GM18858 (cell line): ENCODE data around the gene MEIS3.
"Not testable (repeated sequence)": the region's sequence is repeated elsewhere in the genome, so short reads cannot be mapped to it uniquely, and the experiment has no call there.

Experiments
- ATAC-seq: cut with Tn5 transposase; IDR thresholded peaks from one replicate; pipeline ENCODE4 v1.9.1; 2021; ENCODE audit not compliant: unreplicated experiment

MEIS3 gene

DNA sequence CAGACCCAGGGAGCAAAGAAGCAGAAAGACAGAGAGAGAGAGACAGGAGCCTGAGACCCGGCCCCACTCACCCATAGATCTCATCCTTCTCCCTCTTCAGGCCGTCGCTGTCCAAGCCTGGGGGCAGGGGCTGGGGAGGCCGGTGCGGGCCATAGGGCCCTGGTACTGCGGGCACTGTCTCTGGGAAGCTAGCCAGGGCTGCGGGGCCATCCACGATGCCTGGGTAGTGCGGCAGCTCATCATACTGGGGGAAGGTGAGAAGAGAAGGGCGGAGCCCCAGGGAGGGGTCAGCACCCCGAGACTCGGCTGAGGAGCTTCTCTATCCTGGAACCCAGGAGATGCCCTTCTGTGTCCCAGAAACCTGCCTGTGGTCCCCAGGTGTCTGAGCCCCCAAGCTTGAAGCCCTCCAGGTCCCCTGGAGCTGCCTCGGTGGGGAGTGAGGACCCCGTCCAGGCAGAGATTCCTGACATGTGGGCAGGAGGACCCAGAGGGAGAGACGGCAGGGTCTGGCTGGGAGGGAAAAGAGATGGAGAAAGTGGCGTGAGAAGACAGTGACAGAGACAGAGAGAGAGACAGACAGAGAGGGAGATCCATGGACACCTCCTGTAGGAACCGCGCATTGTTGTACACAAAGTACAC lies 2.1 kb downstream of the MEIS3 start:
- ATAC-seq, result no peak

DNA sequence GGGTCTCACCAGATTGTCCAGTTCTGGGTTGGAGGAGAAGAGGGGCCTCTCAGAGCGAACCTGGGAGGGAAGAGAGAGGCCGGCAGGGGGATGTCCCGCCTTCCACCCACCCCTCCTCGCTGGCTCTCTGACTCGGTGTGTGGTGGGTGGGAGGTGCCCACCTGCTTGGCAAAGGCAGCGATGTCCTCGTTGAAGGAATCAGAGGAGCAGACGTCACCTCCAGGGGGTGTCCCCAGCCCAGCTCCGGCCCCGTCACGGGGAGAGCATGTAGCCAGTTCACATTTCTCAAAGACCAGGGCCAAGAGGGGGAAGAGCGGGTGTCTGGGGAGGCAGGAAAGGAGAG lies 2.7 kb downstream of the MEIS3 start:
- no peak for ATAC-seq

- ATAC-seq, result no peak
These were observed 3.2 kb downstream of the MEIS3 start for GRCh38 chr19:47415953-47416642.

- no peak for ATAC-seq
These were observed 4.9 kb downstream of the MEIS3 start for GRCh38 chr19:47414469-47414868.

DNA sequence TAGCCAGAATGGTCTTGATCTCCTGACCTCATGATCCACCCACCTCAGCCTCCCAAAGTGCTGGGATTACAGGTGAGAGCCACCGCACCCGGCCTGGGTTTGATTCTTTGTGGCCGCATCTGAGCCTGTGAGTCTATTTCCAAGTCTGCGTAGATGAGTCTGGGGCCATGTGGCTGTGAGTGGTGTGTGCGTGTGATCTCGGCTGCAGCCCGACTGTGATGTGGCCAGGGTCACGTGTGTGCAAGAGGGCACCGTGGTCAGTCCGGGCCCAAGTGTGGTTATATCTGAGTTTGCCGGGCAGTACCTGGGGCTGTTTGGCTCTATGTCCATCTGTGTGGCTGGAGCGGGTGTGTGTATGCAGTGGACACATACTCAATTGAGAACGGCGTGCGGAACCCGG lies 5.4 kb downstream of the MEIS3 start:
- no peak for ATAC-seq

DNA sequence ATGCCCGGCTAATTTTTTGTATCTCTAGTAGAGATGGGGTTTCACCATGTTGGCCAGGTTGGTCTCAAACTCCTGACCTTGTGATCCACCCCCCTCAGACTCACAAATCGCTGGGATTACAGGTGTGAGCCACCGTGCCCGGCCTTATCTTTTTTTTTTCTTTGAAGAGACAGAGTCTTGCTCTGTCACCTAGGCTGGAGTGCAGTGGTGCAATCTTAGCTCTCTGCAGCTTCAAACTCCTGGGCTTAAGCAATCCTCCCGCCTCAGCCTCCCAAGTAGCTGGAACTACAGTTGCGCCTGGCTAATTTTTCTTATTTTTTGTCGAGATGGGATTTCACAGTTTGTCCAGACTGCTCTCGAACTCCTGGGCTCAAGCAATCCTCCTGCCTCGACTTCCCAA lies 7.6 kb downstream of the MEIS3 start:
- ATAC-seq, result not testable (repeated sequence)

DNA sequence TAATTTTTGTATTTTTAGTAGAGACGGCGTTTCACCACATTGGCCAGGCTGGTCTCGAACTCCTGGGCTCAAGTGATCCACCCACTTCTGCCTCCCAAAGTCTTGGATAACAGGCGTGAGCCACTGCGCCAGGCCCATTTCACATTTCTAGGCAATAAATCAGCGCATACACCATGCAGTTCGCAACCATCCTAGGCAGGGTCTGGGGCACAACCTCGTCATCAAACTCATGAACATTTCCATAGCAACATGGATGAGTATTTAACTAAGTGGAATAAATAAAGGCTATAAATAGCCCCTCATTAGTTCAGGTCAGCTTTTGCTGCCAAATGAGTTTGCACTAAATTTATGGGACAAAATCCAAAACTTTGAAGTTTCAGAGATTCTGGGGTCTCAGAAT lies 8.2 kb downstream of the MEIS3 start:
- ATAC-seq, result no peak

DNA sequence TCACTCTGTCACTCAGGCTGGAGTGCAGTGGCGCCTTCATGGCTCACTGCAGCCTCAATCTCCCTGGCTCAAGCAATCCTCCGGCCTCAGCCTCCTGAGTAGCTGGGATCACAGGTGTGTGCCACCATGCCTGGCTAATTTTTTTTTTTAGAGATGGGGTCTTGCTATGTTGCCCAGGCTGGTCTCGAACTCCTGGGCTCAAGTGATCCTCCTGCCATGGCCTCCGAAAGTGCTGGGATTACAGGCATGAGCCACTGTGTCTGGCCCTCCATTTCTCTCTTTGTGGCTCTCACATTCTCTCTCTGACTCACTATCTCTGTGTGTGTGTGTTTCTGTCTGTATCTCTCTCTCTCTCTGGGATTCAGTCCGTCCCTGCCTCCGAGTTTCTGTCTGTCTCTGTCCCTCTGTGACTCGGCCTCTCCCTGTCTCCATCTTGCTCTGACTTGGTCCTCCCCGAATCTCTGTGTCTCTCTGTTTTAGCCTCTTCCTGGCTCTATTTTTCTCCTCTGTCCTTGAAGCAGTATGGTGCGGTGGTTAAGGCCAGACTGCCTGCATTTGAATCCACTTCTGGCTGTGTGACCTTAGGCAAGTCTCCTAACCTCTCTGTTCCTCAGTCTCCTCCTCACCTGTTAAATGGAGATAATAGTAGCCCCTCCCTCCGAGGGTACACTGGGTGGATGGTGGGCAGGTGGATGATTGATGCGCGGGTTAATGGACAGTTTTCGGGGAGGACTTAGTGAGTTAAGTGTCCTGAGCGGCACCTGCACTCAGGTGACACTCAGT lies 11.0 kb downstream of the MEIS3 start:
- no peak for ATAC-seq

GRCh38 chr19:47407417-47407774 lies 11.9 kb downstream of the MEIS3 start:
- ATAC-seq, result no peak

DNA sequence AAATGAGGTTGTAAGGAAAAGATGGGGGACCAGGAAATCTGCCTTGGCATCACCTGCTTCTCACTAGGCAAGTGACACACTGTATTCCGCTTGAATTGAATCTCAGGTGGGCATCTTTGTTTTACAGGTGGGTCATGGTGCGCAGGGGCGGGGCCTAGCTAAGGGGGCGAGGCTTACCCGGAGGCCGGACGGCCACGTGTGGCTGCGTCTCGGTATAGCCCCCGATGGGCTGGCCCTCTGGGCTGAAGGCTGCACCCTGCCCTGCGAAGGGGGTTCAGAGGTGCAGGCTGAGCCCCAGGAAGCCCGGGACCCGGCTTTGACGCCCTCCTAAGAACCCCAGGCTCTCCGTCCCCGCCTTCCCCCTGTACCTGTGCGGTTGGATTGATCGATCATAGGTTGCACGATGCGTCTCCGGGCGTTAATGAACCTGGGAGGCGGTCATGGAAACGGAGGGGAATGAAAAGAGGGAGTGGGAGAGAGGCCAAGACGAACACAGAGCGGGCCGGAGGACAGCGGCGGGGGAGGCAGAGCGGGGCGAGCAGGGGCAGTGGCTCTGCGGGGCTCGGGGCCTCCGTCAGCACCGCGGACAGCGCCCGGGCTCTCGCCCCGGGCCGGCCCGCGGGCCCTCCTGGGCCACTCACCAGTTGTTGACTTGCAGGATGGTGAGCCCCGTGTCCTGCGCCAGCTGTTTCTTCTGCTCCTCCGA lies 12.5 kb downstream of the MEIS3 start:
- ATAC-seq, result no peak

- ATAC-seq, result no peak
These were observed 13.4 kb downstream of the MEIS3 start for GRCh38 chr19:47405854-47406417.

DNA sequence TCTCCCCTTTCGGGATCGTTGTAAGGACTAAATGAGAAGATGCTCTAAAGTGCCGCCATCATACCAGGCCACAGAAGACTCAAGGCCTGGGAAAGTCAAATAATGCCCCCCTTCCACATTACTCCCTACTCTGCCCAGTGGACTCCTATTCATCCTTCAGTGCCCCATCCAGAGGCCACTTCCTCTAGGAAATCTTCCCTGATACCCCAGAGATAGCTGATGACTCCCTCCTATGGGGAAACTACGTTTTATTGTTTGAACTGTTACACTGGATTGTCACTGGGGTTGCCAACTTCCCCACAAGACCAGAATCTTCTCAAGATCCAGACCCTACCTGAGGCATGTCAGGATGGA lies 14.2 kb downstream of the MEIS3 start:
- ATAC-seq, result no peak

GRCh38 chr19:47404334-47405196 lies 14.8 kb downstream of the MEIS3 start:
- no peak for ATAC-seq

- ATAC-seq, result no peak
These were observed 16.8 kb downstream of the MEIS3 start for GRCh38 chr19:47402504-47402903.

- ATAC-seq, result no peak
These were observed 20.4 kb downstream of the MEIS3 start for GRCh38 chr19:47398707-47399597.

DNA sequence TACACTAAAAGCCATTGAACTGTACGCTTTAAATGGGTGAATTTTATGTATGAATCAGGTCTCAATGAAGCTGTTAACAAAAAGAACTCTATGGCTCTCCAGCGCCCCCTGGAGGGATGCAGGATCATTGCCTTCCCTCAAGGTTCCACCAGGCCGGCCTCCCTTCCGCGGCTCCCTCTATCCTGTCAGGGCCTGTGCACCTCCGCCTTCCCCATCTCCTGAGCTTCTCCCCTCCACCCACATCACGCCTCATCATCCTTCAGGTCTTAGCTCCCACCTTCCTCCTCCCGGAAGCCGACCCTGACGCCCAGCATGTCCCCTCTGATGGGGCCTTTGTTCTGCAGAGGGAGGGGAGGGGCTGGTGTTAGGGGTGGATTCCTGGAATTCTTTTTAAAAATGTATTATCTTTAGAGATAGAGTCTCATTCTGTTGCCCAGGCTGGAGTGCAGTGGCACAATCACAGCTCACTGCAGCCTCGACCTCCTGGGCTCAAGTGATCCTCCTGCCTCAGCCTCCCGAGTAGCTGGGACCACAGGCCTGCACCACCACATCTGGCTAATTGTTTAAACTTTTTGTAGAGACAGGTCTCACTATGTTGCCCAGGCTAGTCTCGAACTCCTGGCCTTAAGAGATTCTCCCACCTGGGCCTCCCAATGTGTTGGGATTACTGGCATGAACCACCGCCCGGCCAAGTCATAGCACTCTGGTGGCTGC lies 27.7 kb downstream of the MEIS3 start:
- no peak for ATAC-seq

DNA sequence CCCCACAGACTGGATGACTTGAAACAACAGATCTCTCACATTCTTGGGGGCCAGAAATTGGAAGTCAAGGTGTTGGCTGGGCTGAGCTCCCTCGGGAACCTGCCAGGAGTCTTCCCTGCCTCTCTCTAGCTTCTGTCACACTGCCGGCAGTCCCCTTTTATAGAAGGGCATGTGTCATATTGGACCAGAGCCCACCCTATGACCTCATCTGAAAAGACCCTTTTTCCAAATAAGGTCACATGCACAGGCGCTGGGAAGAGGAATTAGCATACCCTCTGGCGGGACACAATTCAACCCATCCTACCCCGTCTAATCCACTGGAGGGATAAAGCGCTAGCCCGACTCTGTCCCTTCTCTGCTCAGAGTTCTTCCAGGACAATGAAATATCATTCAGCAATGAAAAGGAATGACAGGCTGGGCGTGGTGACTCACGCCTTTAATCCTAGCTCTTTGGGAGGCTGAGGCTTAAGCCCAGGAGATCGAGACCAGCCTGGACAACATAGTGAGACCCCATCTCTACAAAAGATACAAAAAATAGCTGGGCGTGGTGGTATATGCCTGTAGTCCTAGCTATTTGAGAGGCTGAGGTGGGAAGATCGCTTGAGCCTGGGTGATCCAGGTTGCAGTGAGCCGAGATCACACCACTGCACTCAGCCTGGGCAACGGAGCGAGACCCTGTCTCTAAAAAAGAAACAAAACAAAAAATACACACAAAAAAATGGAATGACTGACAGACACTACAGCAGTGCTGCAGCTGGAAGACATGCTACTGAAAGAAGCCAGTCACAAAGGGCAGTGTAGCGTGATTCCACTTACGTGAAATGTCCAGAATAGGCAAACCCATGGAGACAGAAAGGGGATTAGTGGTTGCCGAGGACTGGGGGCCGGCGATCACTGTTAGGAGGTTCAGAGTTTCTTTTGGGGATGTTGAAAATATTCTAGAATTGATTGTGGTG lies 28.5 kb downstream of the MEIS3 start:
- no peak for ATAC-seq

DNA sequence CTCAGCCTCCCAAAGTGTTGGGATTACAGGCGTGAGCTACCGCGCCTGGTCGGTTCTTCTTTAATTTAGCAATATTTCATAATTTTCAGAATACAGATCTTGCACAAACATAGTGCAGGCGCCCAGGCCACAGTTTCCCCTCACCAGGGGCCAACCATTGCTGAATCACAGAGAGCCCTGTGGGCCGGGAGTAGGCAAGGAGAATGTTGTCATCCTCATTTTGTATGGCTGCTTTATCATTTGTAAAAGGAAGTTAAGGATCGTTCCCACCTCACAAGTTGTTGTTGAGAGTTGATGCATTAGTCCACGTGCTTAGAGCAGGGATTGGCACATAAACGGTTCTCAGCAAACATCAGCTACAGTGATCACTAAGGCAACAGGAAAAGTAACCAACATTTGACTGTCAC lies 30.2 kb downstream of the MEIS3 start:
- ATAC-seq, result no peak
